Fibroblast of lung (primary cell): ENCODE results near the gene SPRED2. TPM values are rescaled to one million over a fixed set of nuclear protein-coding genes. Genes with fewer than 3 reads are reported as not detected.

Source experiments
- DNase-seq, 2 donors: peaks; one replicate each; pipeline versions ENCODE4 v3.0.0 to v3.0.0-alpha.2; 2010; ENCODE audit warnings: low read depth in 2 of 2
- H2AFZ ChIP-seq: 2 replicates; pipeline ENCODE4 v1.5.1; 2012; ENCODE audit warnings: low read length, control low read depth, inconsistent platforms
- H3K27ac ChIP-seq: 2 replicates; pipeline ENCODE4 v1.5.1; 2011; ENCODE audit warnings: low read length, control low read depth; ENCODE audit not compliant: insufficient read depth
- H3K27me3 ChIP-seq: 2 replicates; pipeline ENCODE4 v1.5.1; 2011; ENCODE audit warnings: mild to moderate bottlenecking, low read length; ENCODE audit not compliant: control insufficient read depth, insufficient read depth
- H3K36me3 ChIP-seq: 2 replicates; pipeline ENCODE4 v1.5.1; 2011; ENCODE audit warnings: low read length; ENCODE audit not compliant: control insufficient read depth, insufficient read depth
- H3K4me1 ChIP-seq: 2 replicates; pipeline ENCODE4 v1.5.1; 2011; ENCODE audit warnings: low read length; ENCODE audit not compliant: control insufficient read depth, insufficient read depth; ENCODE audit errors: extremely low read depth
- H3K4me2 ChIP-seq: 2 replicates; pipeline ENCODE4 v1.5.1; 2011; ENCODE audit warnings: low read length, control low read depth; ENCODE audit not compliant: insufficient read depth; ENCODE audit errors: extremely low read depth
- H3K4me3 ChIP-seq, 4 experiments: fragments of 200-600 bp in 1 of 4; sonication (generic) in 1 of 4; replicated peaks in 1 of 4; 2 replicates each; pipeline ENCODE4 v1.5.1; 2011 to 2016; ENCODE audit warnings: low read length in 4 of 4, low read depth in 3 of 4, mild to moderate bottlenecking in 3 of 4, control low read depth in 2 of 4, inconsistent platforms in 1 of 4, mixed read lengths in 1 of 4; ENCODE audit not compliant: insufficient read depth in 1 of 4; ENCODE audit errors: control extremely low read depth in 1 of 4
- H3K79me2 ChIP-seq: 2 replicates; pipeline ENCODE4 v1.5.1; 2012; ENCODE audit warnings: mild to moderate bottlenecking, low read length, inconsistent platforms; ENCODE audit not compliant: control insufficient read depth, insufficient read depth
- H3K9ac ChIP-seq: 2 replicates; pipeline ENCODE4 v1.5.1; 2011; ENCODE audit warnings: mild to moderate bottlenecking, low read length, control low read depth; ENCODE audit not compliant: insufficient read depth
- H3K9me3 ChIP-seq: 2 replicates; pipeline ENCODE4 v1.5.1; 2012; ENCODE audit warnings: low read depth, low read length; ENCODE audit not compliant: control insufficient read depth, insufficient read depth
- H4K20me1 ChIP-seq: 2 replicates; pipeline ENCODE4 v1.5.1; 2011; ENCODE audit warnings: low read length; ENCODE audit not compliant: control insufficient read depth, insufficient read depth; ENCODE audit errors: extremely low read depth
- CTCF ChIP-seq, 2 donors: IDR thresholded peaks in 1 of 2; conservative IDR thresholded peaks in 1 of 2; 1 replicate in 1 of 2; 2 replicates in 1 of 2; pipeline ENCODE4 v1.5.1; 2011 to 2012; ENCODE audit warnings: low read length in 2 of 2, control low read depth in 1 of 2, inconsistent platforms in 1 of 2, low read depth in 1 of 2, mild to moderate bottlenecking in 1 of 2
- EZH2 ChIP-seq: IDR thresholded peaks from 2 replicates; pipeline ENCODE4 v1.5.1; 2012; ENCODE audit warnings: low read length, control low read depth, mild to moderate bottlenecking; ENCODE audit errors: missing control alignments
- polyA plus RNA-seq, 2 donors: library from polyadenylated mRNA; depleted of rRNA in 1 of 2; stranded (reverse) in 1 of 2; unstranded in 1 of 2; fragments of >200 nt; gene quantifications; 2 replicates each; pipeline ENCODE4 v1.2.1, GENCODE V29; 2011 to 2012; ENCODE audit warnings: missing spikeins in 1 of 2
- total RNA-seq: library from RNA; depleted of rRNA; stranded (reverse); fragments of >200 nt; gene quantifications from 2 replicates; pipeline ENCODE4 v1.2.1, GENCODE V29; 2014

SPRED2 gene
- total and polyA plus RNA-seq, 2 donors (not counting 1 experiment from before 2014, with no cell fraction given) = 9.4 to 26.1 TPM

- Histone ChIP-seq H3K79me2 (peaks cover 67% of the 10 kb centered on the region), H3K4me1 (peaks cover 28% of the 10 kb centered on the region), H3K9me3 (no peaks in the 10 kb centered on the region), H3K4me3 (no peak overlapping the region), H3K4me2 (peak overlapping the region; percentile 41), H4K20me1 (no peaks in the 10 kb centered on the region), H3K36me3 (no peaks in the 10 kb centered on the region), H3K9ac (no peak overlapping the region), H3K27ac (peak overlapping the region; percentile 69), H2AFZ (no peak overlapping the region), H3K27me3 (no peaks in the 10 kb centered on the region)
- peak in 1 of 2 donors; percentile 83 for DNase-seq
- TF ChIP-seq CTCF (conservative IDR thresholded peaks at IDR 0.05 in 1 of 2, IDR thresholded peaks at IDR 0.05 in 1 of 2; ENCODE audit: low read depth in 1 of 2, low read length in 2 of 2) (no peak), EZH2 (no peak)
Measured at GRCh38 chr2:65358678-65359400, 73.6 kb downstream of the SPRED2 start.

- Histone ChIP-seq H3K4me2 (peak overlapping the region; percentile 15), H3K4me1 (peaks cover 28% of the 10 kb centered on the region), H4K20me1 (no peaks in the 10 kb centered on the region), H3K36me3 (no peaks in the 10 kb centered on the region), H3K9ac (no peak overlapping the region), H2AFZ (no peak overlapping the region), H3K9me3 (no peaks in the 10 kb centered on the region), H3K79me2 (peaks cover 65% of the 10 kb centered on the region), H3K4me3 (no peak overlapping the region), H3K27ac (peak overlapping the region; percentile 69), H3K27me3 (no peaks in the 10 kb centered on the region)
- DNase-seq = no peak
- no peak for TF ChIP-seq EZH2
- no peak for TF ChIP-seq CTCF (conservative IDR thresholded peaks at IDR 0.05 in 1 of 2, IDR thresholded peaks at IDR 0.05 in 1 of 2; ENCODE audit: low read depth in 1 of 2, low read length in 2 of 2)
Measured at GRCh38 chr2:65357959-65358294, 74.5 kb downstream of the SPRED2 start.

- no peak for DNase-seq
- peak overlapping the region; percentile 9 for H3K27ac ChIP-seq
- TF ChIP-seq CTCF (conservative IDR thresholded peaks at IDR 0.05 in 1 of 2, IDR thresholded peaks at IDR 0.05 in 1 of 2; ENCODE audit: low read depth in 1 of 2, low read length in 2 of 2) = no peak
- no peak overlapping the region for H3K9ac ChIP-seq
- peak overlapping the region; percentile 15 for H3K4me2 ChIP-seq
- H2AFZ ChIP-seq = no peak overlapping the region
- no peaks in the 10 kb centered on the region for H3K9me3 ChIP-seq
- H3K4me1 ChIP-seq = peaks cover 28% of the 10 kb centered on the region
- no peaks in the 10 kb centered on the region for H3K27me3 ChIP-seq
- no peaks in the 10 kb centered on the region for H4K20me1 ChIP-seq
- H3K36me3 ChIP-seq = no peaks in the 10 kb centered on the region
- peaks cover 68% of the 10 kb centered on the region for H3K79me2 ChIP-seq
- H3K4me3 ChIP-seq = no peak overlapping the region
Measured at GRCh38 chr2:65357095-65357958, 75.1 kb downstream of the SPRED2 start.
